ENCODE data around the gene CPEB3.
"Not testable (repeated sequence)": the region's sequence is repeated elsewhere in the genome, so short reads cannot be mapped to it uniquely, and the experiment has no call there.

Gene CPEB3

GRCh38 chr10:92267343-92267742 lies 23.5 kb downstream of the CPEB3 start:
- no peak for DNase-seq (ENCODE audit: low read depth in 2 of 2)

- DNase-seq (ENCODE audit: low read depth in 2 of 2): no peak
These were observed 25.1 kb downstream of the CPEB3 start for GRCh38 chr10:92265687-92266258.

GRCh38 chr10:92264249-92264648 lies 26.6 kb downstream of the CPEB3 start:
- no peak for DNase-seq (ENCODE audit: low read depth in 2 of 2)

- DNase-seq (ENCODE audit: low read depth in 2 of 2): no peak
These were observed 27.5 kb downstream of the CPEB3 start for GRCh38 chr10:92263396-92263795.

- no peak for DNase-seq (ENCODE audit: low read depth in 2 of 2)
These were observed 42.3 kb downstream of the CPEB3 start for GRCh38 chr10:92248566-92248965.

GRCh38 chr10:92244796-92245195 lies 46.1 kb downstream of the CPEB3 start:
- no peak for DNase-seq (ENCODE audit: low read depth in 2 of 2)

- DNase-seq (ENCODE audit: low read depth in 2 of 2): peak in 1 of 2 donors; percentile 21
These were observed 47.8 kb downstream of the CPEB3 start for GRCh38 chr10:92242910-92243671.

GRCh38 chr10:92242380-92242779 lies 48.5 kb downstream of the CPEB3 start:
- no peak for DNase-seq (ENCODE audit: low read depth in 2 of 2)

GRCh38 chr10:92241501-92241900 lies 49.4 kb downstream of the CPEB3 start:
- DNase-seq (ENCODE audit: low read depth in 2 of 2): no peak

- DNase-seq (ENCODE audit: low read depth in 2 of 2): no peak
These were observed 49.7 kb downstream of the CPEB3 start for GRCh38 chr10:92241158-92241500.

- DNase-seq (ENCODE audit: low read depth in 2 of 2): no peak
These were observed 50.4 kb downstream of the CPEB3 start for GRCh38 chr10:92240289-92241157.

GRCh38 chr10:92239600-92240288 lies 51.1 kb downstream of the CPEB3 start:
- DNase-seq (ENCODE audit: low read depth in 2 of 2): peak; percentile 10 to 20

- DNase-seq (ENCODE audit: low read depth in 2 of 2): no peak
These were observed 51.7 kb downstream of the CPEB3 start for GRCh38 chr10:92239151-92239599.

- DNase-seq (ENCODE audit: low read depth in 2 of 2): no peak
These were observed 52.2 kb downstream of the CPEB3 start for GRCh38 chr10:92238586-92239098.

GRCh38 chr10:92238054-92238585 lies 52.8 kb downstream of the CPEB3 start:
- no peak for DNase-seq (ENCODE audit: low read depth in 2 of 2)

GRCh38 chr10:92231196-92231595 lies 59.7 kb downstream of the CPEB3 start:
- DNase-seq (ENCODE audit: low read depth in 2 of 2): no peak

GRCh38 chr10:92222603-92223262 lies 68.1 kb downstream of the CPEB3 start:
- no peak for DNase-seq (ENCODE audit: low read depth in 2 of 2)

- no peak for DNase-seq (ENCODE audit: low read depth in 2 of 2)
These were observed 71.3 kb downstream of the CPEB3 start for GRCh38 chr10:92219559-92219958.

- no peak for DNase-seq (ENCODE audit: low read depth in 2 of 2)
These were observed 72.3 kb downstream of the CPEB3 start for GRCh38 chr10:92218569-92218968.

GRCh38 chr10:92216608-92217007 lies 74.3 kb downstream of the CPEB3 start:
- DNase-seq (ENCODE audit: low read depth in 2 of 2): not testable (repeated sequence)

GRCh38 chr10:92215222-92215621 lies 75.7 kb downstream of the CPEB3 start:
- not testable (repeated sequence) for DNase-seq (ENCODE audit: low read depth in 2 of 2)
